Measurements from ENCODE around the gene RAB37. TPM values are rescaled to one million over a fixed set of nuclear protein-coding genes. Genes with fewer than 3 reads are reported as not detected.

Gene RAB37
- total RNA-seq, 1 experiment from 2014 or later, result 8.9 TPM

GRCh38 chr17:74725111-74725510 lies 11.9 kb upstream of the RAB37 start (continued):
- TF ChIP-seq ZNF232 (CRISPR knock-in tag; IDR thresholded peaks at IDR 0.05) (no peak), CDX4 (CRISPR knock-in tag; IDR thresholded peaks at IDR 0.05; ENCODE audit: borderline replicate concordance) (no peak), ZBTB21 (CRISPR knock-in tag; IDR thresholded peaks at IDR 0.05; ENCODE audit: borderline replicate concordance) (no peak), RORB (CRISPR knock-in tag; IDR thresholded peaks at IDR 0.05) (no peak), NR2C2 (CRISPR knock-in tag; IDR thresholded peaks at IDR 0.05) (no peak)

GRCh38 chr17:74728033-74728701 lies 8.9 kb upstream of the RAB37 start:
- ATAC-seq (no peak), DNase-seq (ENCODE audit: low spot score) (no peak)
- TF ChIP-seq NR2C2 (CRISPR knock-in tag; IDR thresholded peaks at IDR 0.05) (no peak), SMAD3 (CRISPR knock-in tag; IDR thresholded peaks at IDR 0.05; ENCODE audit: borderline replicate concordance) (no peak), MYBL2 (CRISPR knock-in tag; IDR thresholded peaks at IDR 0.05) (no peak), IRF1 (CRISPR knock-in tag; IDR thresholded peaks at IDR 0.05) (no peak), PRRX2 (CRISPR knock-in tag; IDR thresholded peaks at IDR 0.05) (no peak), ZNF532 (CRISPR knock-in tag; IDR thresholded peaks at IDR 0.05; ENCODE audit: borderline replicate concordance) (no peak), NFE2L1 (CRISPR knock-in tag; IDR thresholded peaks at IDR 0.05) (no peak), SMAD4 (CRISPR knock-in tag; IDR thresholded peaks at IDR 0.05) (no peak), FOXP1 (CRISPR knock-in tag; IDR thresholded peaks at IDR 0.05; ENCODE audit: borderline replicate concordance) (no peak), TEAD1 (CRISPR knock-in tag; IDR thresholded peaks at IDR 0.05) (no peak), PRDM15 (CRISPR knock-in tag; IDR thresholded peaks at IDR 0.05) (no peak), TCF7 (CRISPR knock-in tag; IDR thresholded peaks at IDR 0.05; ENCODE audit: low read depth) (no peak), ARID4B (CRISPR knock-in tag; IDR thresholded peaks at IDR 0.05; ENCODE audit: borderline replicate concordance) (no peak), ZNF671 (CRISPR knock-in tag; IDR thresholded peaks at IDR 0.05) (no peak)
- H3K27me3 Mint-ChIP-seq (ENCODE audit: low read depth), result no peaks in the 10 kb centered on the region
- ChIA-PET CTCF (no interaction called here), POLR2A (no interaction called here)
- H3K4me3 Mint-ChIP-seq, result no peak overlapping the region
- no peaks in the 10 kb centered on the region for H3K4me1 Mint-ChIP-seq
- H3K9me3 Mint-ChIP-seq, result no peaks in the 10 kb centered on the region
- H3K27ac Mint-ChIP-seq, result no peak overlapping the region
- no peaks in the 10 kb centered on the region for H3K36me3 Mint-ChIP-seq

Measured in WTC11 (cell line).